ENCODE measurements around the gene HNRNPA0. TPM values are rescaled to one million over a fixed set of nuclear protein-coding genes. Genes with fewer than 3 reads are reported as not detected.

Gene HNRNPA0
- total and polyA plus RNA-seq, 2 of the 8 experiments (the other 6 are each of a cell fraction or from before 2014, with no cell fraction given) = 22.0 to 71.3 TPM

DNA sequence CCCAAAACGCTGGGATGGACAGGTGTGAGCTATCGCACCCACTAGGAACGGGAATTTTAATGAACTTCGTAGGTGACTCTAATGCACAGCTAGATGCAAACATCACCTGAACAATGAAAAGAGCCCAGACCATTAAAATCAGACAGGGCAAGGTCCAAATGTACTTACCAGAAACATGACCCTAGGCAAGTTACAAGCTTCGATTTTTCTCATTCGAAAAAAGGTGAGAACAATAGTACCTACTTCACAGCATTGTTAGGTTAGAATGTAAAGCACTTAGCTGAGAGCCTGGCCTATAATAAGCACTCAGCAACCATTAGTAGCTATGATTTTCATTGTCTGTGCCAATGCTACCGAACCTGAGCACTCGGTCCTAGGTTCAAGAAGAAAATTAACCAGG is 12.4 kb downstream of the HNRNPA0 start:
- H3K79me2 ChIP-seq (ENCODE audit: control insufficient read depth in 1 of 2, insufficient read depth in 2 of 2, low read length in 2 of 2) = no peaks in the 10 kb centered on the region
- H2AK5ac ChIP-seq (ENCODE audit: low read depth, low read length) = no peak overlapping the region
- H4K91ac ChIP-seq (replicated peaks; ENCODE audit: insufficient read length, low read length) = no peak overlapping the region
- H2BK15ac ChIP-seq (ENCODE audit: low read length) = no peak overlapping the region
- H3K79me1 ChIP-seq (ENCODE audit: low read depth, low read length) = no peaks in the 10 kb centered on the region
- no peaks in the 10 kb centered on the region for H3K9me3 ChIP-seq (ENCODE audit: insufficient read depth in 2 of 2, low read depth in 1 of 2, low read length in 1 of 2)
- no peak overlapping the region for H2AFZ ChIP-seq (ENCODE audit: low read length)
- no peaks in the 10 kb centered on the region for H3K36me3 ChIP-seq (ENCODE audit: control insufficient read depth in 2 of 4, insufficient read depth in 4 of 4, low read length in 3 of 4)
- no peak overlapping the region for H3K23ac ChIP-seq (ENCODE audit: insufficient read length)
- H3K4me3 ChIP-seq (ENCODE audit: extremely low read depth in 1 of 4, insufficient read depth in 2 of 4, low read depth in 3 of 4, low read length in 4 of 4) = no peak overlapping the region
- H3K4ac ChIP-seq (replicated peaks; ENCODE audit: insufficient read length, low read depth, low read length) = no peak overlapping the region
- peak in 1 of 2 experiments; percentile 11 for DNase-seq (ENCODE audit: low read depth in 1 of 2, low spot score in 2 of 2)
- WGBS, 2 experiments (ENCODE audit: extremely low coverage in 1 of 2, insufficient coverage in 1 of 2, insufficient read length in 1 of 2, insufficient replicate concordance in 2 of 2, low coverage in 1 of 2, low lambda C conversion rate in 2 of 2, missing lambda C conversion rate in 1 of 2) = 86% methylated on average over 8 of the region's 8 CpGs; no CpG with 5 or more reads in 1 of the 2 experiments
- H3K27ac ChIP-seq (ENCODE audit: low read depth, low read length) = no peak overlapping the region
- H2BK5ac ChIP-seq (ENCODE audit: low read depth, low read length) = no peak overlapping the region
- no peak overlapping the region for H4K8ac ChIP-seq (ENCODE audit: extremely low read depth, insufficient read depth, low read length)
- FAIRE-seq = no peak
- no peak overlapping the region for H3K18ac ChIP-seq (ENCODE audit: extremely low read depth, low read length)
- H2BK12ac ChIP-seq (ENCODE audit: low read depth, low read length) = no peak overlapping the region
- H3K4me2 ChIP-seq (ENCODE audit: insufficient read depth in 1 of 2, low read depth in 2 of 2, low read length in 2 of 2) = no peak overlapping the region
- peaks cover 0 to 3% of the 10 kb centered on the region in 2 experiments for H4K20me1 ChIP-seq (replicated peaks in 1 of 2; ENCODE audit: control insufficient read depth in 1 of 2, insufficient read depth in 2 of 2, low read length in 2 of 2)
- no peak overlapping the region for H3K9ac ChIP-seq (replicated peaks in 1 of 4; ENCODE audit: extremely low read depth in 1 of 4, low read depth in 3 of 4, low read length in 3 of 4)
- ChIA-PET POLR2A (ENCODE audit: partially characterized antibody) (interaction anchor here (0.9 to 2.9 kb wide), 4 partner anchors 10 to 120 kb away, joined by 3 to 27 read pairs (median 6); partner anchors contain the start of gene HNRNPA0), CTCF (ENCODE audit: partially characterized antibody) (interaction anchor here (0.5 to 7.8 kb wide), 35 partner anchors 8 to 971 kb away, joined by 3 to 103 read pairs (median 5); no protein-coding TSS in a partner anchor)
- H3K14ac ChIP-seq (ENCODE audit: insufficient read length) = no peak overlapping the region
- 0 out of 7 replicates have a peak, but pooled peaks cover 0 to under 1% (median 0%) of the 10 kb centered on the region in 4 experiments for H3K4me1 ChIP-seq (replicated peaks in 1 of 4; ENCODE audit: control insufficient read depth in 3 of 4, insufficient read depth in 4 of 4, low read length in 3 of 4)
- no peak overlapping the region for H2BK20ac ChIP-seq (ENCODE audit: low read length)
- peaks cover 0 to 1% (median 0%) of the 10 kb centered on the region in 4 experiments; a peak in 1 of 7 replicates for H3K27me3 ChIP-seq (replicated peaks in 1 of 4; ENCODE audit: control insufficient read depth in 3 of 4, extremely low read depth in 1 of 4, insufficient read depth in 3 of 4, low read length in 3 of 4)
- H4K5ac ChIP-seq (ENCODE audit: insufficient read length, low read depth, low read length) = no peak overlapping the region
- no peak overlapping the region for H3K56ac ChIP-seq (replicated peaks; ENCODE audit: insufficient read length, low read depth, low read length)
- H3K23me2 ChIP-seq (ENCODE audit: low read depth, low read length) = no peaks in the 10 kb centered on the region
- H2BK120ac ChIP-seq (replicated peaks; ENCODE audit: low read depth, low read length) = no peak overlapping the region
- no peak for TF ChIP-seq CTCF (IDR thresholded peaks at IDR 0.05; ENCODE audit: control extremely low read depth in 1 of 3, insufficient read depth in 1 of 3, low read depth in 1 of 3, low read length in 3 of 3)
- no peak for TF ChIP-seq ASH2L (IDR thresholded peaks at IDR 0.05; ENCODE audit: low read length)
- no peak for TF ChIP-seq ATF3 (IDR thresholded peaks at IDR 0.05; ENCODE audit: insufficient read depth, low read depth, low read length)
- TF ChIP-seq RAD21 (IDR thresholded peaks at IDR 0.05 in 1 of 2, conservative IDR thresholded peaks at IDR 0.05 in 1 of 2; ENCODE audit: low read depth in 2 of 2, low read length in 2 of 2) = no peak
- no peak for TF ChIP-seq SIRT6 (IDR thresholded peaks at IDR 0.05; ENCODE audit: low read length)
- TF ChIP-seq RNF2 (IDR thresholded peaks at IDR 0.05; ENCODE audit: borderline replicate concordance, low read depth, low read length, missing control alignments, poor library complexity, severe bottlenecking) = no peak
- no peak for TF ChIP-seq TBP (IDR thresholded peaks at IDR 0.05; ENCODE audit: low read depth, low read length)
- TF ChIP-seq SIX5 (IDR thresholded peaks at IDR 0.05; ENCODE audit: low read depth, low read length) = no peak
- TF ChIP-seq KDM5A (IDR thresholded peaks at IDR 0.05; ENCODE audit: low read length) = no peak
- TF ChIP-seq SIN3A (conservative IDR thresholded peaks at IDR 0.05 in 1 of 2, IDR thresholded peaks at IDR 0.05 in 1 of 2; ENCODE audit: low read depth in 1 of 2, low read length in 2 of 2) = no peak

All from H1 (cell line).